Body of pancreas (tissue), 4 donors: Measurements from ENCODE around the gene HTR6.

Experiments
- CTCF ChIP-seq, 7 experiments: fragments of 450-650 bp in 4 of 7; fragments of 200-600 bp in 3 of 7; sonication (generic) in 3 of 7; IDR thresholded peaks; one replicate each; pipeline ENCODE4 v1.5.1; 2016 to 2019; ENCODE audit warnings: antibody characterized with exemption in 7 of 7
- POLR2A ChIP-seq, 3 donors: fragments of 450-650 bp; IDR thresholded peaks; one replicate each; pipeline ENCODE4 v1.6.1; 2016; ENCODE audit warnings: antibody characterized with exemption in 3 of 3, mild to moderate bottlenecking in 2 of 3

- TF ChIP-seq CTCF (IDR thresholded peaks at IDR 0.05), result no peak
- TF ChIP-seq POLR2A (IDR thresholded peaks at IDR 0.05), result no peak
Observed at GRCh38 chr1:19664453-19665185, at the start of gene HTR6.
